ENCODE results near the gene SEPTIN11. TPM values are rescaled to one million over a fixed set of nuclear protein-coding genes. Genes with fewer than 3 reads are reported as not detected.

SEPTIN11 gene
- total RNA-seq, 1 experiment from 2014 or later: 125 TPM

- TF ChIP-seq HMGA2 (CRISPR knock-in tag; IDR thresholded peaks at IDR 0.05): no peak
- no peak for TF ChIP-seq SMAD4 (CRISPR knock-in tag; IDR thresholded peaks at IDR 0.05)
- TF ChIP-seq, protein P1, sequence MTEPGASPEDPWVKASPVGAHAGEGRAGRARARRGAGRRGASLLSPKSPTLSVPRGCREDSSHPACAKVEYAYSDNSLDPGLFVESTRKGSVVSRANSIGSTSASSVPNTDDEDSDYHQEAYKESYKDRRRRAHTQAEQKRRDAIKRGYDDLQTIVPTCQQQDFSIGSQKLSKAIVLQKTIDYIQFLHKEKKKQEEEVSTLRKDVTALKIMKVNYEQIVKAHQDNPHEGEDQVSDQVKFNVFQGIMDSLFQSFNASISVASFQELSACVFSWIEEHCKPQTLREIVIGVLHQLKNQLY (CRISPR knock-in tag; IDR thresholded peaks at IDR 0.05): no peak
- TF ChIP-seq, protein P2, sequence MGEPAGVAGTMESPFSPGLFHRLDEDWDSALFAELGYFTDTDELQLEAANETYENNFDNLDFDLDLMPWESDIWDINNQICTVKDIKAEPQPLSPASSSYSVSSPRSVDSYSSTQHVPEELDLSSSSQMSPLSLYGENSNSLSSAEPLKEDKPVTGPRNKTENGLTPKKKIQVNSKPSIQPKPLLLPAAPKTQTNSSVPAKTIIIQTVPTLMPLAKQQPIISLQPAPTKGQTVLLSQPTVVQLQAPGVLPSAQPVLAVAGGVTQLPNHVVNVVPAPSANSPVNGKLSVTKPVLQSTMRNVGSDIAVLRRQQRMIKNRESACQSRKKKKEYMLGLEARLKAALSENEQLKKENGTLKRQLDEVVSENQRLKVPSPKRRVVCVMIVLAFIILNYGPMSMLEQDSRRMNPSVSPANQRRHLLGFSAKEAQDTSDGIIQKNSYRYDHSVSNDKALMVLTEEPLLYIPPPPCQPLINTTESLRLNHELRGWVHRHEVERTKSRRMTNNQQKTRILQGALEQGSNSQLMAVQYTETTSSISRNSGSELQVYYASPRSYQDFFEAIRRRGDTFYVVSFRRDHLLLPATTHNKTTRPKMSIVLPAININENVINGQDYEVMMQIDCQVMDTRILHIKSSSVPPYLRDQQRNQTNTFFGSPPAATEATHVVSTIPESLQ (CRISPR knock-in tag; IDR thresholded peaks at IDR 0.05): no peak
- no peak for TF ChIP-seq ZNF396 (CRISPR knock-in tag; IDR thresholded peaks at IDR 0.05; ENCODE audit: borderline replicate concordance)
Observed at GRCh38 chr4:76998251-76998901, 48.8 kb downstream of the SEPTIN11 start (continued).

Other genes with a start within 250 kb of the SEPTIN11 start
- 1.3 to 1.6 TPM (median 1.5 TPM) in 3 replicates for gene SOWAHB, start 51.6 kb upstream of the SEPTIN11 start, total RNA-seq (2021)
- gene CCNI, start 126.2 kb downstream of the SEPTIN11 start, total RNA-seq (2021): 213 to 253 TPM (median 248 TPM) in 3 replicates
- 18.9 to 20.8 TPM (median 20.4 TPM) in 3 replicates for gene CCNG2, start 207.5 kb downstream of the SEPTIN11 start, total RNA-seq (2021)